NCI-H146 (cell line): ENCODE results near the gene CAPN12.
"Not testable (repeated sequence)": the region's sequence is repeated elsewhere in the genome, so short reads cannot be mapped to it uniquely, and the experiment has no call there.

ENCODE experiments used
- DNase-seq: peaks from one replicate; lab custom pipeline; 2025; lab: John Stamatoyannopoulos, UW

The CAPN12 gene, protein sequence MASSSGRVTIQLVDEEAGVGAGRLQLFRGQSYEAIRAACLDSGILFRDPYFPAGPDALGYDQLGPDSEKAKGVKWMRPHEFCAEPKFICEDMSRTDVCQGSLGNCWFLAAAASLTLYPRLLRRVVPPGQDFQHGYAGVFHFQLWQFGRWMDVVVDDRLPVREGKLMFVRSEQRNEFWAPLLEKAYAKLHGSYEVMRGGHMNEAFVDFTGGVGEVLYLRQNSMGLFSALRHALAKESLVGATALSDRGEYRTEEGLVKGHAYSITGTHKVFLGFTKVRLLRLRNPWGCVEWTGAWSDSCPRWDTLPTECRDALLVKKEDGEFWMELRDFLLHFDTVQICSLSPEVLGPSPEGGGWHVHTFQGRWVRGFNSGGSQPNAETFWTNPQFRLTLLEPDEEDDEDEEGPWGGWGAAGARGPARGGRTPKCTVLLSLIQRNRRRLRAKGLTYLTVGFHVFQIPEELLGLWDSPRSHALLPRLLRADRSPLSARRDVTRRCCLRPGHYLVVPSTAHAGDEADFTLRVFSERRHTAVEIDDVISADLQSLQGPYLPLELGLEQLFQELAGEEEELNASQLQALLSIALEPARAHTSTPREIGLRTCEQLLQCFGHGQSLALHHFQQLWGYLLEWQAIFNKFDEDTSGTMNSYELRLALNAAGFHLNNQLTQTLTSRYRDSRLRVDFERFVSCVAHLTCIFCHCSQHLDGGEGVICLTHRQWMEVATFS

DNA sequence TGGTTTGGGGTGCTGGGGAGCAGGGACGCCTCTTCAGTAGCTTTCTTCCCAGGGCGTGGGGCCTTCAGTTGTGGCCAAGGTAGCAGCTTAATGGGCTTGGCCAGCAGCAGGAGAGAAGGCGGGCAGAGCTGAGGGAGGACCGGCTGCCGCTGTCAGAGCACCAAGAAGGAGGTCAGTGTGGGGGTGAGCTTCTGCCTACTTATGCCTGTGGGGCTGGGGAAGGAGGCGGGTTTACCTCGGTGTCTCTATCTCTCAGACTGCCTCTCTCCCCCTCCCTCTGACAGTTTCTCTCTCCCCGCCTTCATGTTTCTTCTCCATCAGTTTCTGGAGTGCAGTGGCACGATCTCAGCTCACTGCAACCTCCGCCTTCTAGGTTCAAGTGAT, at the start of gene CAPN12:
Gene CAPN12, minus strand, starts transcription at position 177 of the 384 bp plus-strand sequence. CDS start 309 bp downstream, outside the sequence.
- DNase-seq, result no peak

DNA sequence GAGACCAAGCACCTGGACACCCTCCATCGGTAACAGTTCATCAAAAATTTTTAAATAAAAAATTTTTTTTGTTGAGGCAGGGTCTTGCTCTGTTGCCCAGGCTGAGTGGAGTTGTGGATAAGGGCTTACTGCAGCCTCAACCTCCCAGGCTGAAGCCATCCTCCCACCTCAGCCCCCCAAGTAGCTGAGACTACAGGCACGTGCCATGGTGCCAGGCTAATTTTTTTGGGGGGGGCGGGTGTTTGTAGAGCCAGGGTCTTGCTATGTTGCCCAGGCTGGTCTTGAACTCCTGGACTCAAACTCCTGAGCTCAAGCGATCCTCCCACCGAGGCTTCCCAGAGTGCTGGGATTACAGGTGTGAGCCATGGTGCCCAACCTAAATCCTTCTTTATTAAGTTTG, 49.4 kb upstream of the CAPN12 start:
- DNase-seq, result no peak

DNA sequence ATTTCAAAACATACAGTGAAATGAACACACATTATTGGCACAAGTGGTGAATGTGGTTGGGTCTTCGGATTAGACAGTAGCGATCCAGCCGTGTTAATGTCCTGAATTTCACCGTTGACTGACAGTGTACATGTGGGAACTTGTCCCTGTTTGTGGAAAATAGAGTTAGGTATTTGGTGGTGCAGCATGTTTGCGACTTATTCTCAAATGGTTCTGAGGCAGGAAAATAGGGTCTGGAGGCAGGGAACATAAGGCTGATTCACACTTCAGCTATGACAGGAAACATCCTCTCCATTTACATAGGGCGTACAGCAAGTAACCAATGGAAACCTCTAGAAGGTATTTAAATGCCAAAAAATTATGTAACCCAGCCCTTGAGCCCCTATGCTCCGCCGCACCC, 48.9 kb upstream of the CAPN12 start:
- DNase-seq, result no peak

DNA sequence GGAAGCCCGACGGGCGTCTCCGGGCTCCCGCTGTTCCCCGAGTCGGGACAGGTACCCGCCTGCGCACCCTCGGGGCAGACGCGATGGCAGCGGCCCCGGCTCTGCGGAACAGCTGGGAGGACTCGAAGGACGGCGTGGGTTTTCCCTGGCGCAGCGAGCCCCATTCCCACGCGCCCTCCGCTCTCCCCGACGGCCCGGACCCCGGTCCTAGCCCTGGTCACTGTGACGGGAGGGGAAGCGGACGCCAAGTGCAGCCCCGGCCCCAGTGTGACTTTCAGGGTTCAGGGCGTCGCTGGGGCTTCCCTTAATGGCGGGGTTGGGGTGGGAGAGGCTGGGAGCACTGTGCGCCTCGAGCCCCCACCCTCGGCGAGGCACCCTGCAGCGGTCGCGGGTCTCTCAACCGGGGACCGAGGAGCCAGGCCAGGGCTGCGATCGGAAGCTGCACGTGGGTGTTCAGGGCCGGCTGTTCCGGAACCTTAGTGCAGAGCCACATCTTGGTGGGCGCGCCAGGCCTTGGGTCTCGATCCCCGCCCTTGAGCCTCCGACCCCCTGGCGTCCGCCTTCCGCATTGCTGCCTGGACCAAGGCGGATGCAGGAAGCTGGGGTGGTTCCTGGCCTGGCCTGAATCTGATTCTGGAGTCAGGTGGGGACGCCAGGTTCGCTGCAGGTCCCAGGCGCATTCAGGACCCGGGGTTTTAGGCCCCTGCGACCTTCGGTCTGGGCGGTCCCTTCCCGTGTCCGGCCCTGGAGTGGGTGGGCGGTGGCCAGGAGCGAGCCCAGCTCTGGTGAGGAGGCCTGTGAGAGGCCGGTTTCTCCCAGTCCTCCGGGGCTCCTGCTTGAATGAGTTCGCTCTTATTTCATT, 48.2 kb upstream of the CAPN12 start:
- peak; percentile 24 for DNase-seq

DNA sequence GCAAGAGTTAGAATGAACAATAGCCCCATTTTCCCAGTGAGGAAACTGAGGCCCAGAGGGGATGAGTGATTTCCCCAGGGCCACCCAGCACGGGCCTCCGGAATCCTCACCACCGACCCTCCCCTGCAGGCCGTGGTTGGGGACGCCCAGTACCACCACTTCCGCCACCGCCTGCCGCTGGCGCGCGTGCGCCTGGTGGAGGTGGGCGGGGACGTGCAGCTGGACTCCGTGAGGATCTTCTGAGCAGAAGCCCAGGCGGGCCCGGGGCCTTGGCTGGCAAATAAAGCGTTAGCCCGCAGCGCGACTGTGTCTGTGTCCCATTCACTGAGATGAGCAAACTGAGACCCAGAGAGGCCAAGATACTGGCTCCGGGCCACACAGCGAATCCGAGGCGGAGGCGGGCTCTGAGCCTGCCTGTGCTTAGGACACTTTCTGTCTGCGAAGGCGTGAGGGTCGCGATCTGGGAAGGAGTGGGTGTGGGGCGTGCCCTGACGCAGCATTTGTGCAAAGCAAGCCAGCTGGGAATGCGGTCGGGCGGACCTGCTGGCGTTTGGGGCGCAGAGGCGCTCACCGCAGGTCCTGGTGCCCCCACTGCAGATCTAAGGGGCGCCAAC, 47.3 kb upstream of the CAPN12 start:
- not testable (repeated sequence) for DNase-seq

DNA sequence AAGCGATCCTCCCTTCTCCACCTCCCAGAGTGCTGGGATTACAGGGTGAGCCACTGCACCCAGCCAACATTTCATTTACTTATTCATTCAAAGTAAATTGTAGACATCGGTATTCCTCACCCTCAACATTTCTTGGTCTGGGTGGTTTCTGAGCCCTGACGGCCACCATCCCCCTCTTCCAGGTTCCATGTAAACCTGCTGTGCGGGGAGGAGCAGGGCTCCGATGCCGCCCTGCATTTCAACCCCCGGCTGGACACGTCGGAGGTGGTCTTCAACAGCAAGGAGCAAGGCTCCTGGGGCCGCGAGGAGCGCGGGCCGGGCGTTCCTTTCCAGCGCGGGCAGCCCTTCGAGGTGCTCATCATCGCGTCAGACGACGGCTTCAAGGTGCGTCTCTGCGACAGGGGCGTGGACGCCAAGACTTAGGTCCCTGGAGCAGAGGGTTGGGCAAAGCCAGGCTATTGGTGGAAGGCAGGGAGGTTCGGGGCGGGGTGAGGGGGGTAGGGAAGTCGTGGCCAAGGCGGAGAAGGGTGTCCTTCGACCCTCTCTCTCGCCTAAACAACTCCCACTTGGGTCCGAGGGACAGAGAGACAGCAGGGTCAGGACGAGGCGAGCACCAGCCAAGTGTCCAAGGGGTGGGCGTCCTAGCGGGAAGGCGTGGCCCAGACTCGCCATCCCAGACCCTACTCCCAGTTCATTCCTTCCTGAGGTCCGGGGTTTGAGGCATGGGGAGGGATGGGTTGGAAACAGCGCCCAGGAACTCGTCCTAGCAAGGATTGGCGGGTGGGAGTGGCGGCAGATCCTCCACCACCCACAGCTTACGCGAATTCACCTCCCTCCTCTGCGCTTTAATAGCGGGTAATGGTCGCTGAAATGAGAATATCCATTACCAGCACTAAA, 46.5 kb upstream of the CAPN12 start:
- DNase-seq, result not testable (repeated sequence)

DNA sequence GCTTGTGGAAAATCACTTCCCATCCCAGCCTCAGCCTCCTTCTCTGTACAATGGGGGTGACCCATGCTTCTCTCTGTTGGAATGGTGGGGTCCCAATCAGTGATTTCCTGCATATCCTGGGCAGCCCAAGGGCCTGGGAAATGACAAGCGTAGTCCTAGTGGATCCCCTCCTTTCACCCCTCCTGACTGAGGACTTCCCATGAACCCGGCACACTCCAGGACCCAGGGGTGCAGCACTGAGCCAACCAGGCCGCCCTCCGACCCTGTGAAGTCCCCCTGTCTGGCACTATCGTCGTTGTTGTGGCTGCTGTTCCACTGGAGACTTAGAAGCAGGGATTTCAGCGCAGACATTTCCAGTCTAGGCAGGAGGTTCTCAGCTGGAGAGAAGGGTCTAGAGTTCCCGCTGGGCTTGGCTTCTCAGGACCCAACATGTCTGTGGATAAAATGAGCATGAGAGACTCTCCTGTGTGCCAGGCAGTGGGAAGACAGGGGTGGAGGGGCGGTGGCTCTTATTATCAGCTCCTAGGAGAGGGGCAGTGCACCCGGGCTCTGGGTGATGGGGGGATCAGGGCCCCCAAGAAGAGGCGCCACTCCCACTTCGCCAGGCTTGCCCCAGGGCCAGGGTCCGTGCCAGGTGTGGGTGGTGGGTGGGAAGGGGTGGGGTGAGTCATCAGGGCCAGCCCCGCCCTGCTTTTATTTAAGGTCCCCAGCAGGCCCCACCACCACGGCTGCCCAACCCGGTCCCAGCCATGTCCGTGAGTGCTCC, 44.4 kb upstream of the CAPN12 start, which contains the start of gene LGALS7B:
Gene LGALS7B, plus strand, starts transcription at position 723 of the 766 bp plus-strand sequence. Its CDS starts 27 bp downstream, at position 750.
- no peak for DNase-seq

DNA sequence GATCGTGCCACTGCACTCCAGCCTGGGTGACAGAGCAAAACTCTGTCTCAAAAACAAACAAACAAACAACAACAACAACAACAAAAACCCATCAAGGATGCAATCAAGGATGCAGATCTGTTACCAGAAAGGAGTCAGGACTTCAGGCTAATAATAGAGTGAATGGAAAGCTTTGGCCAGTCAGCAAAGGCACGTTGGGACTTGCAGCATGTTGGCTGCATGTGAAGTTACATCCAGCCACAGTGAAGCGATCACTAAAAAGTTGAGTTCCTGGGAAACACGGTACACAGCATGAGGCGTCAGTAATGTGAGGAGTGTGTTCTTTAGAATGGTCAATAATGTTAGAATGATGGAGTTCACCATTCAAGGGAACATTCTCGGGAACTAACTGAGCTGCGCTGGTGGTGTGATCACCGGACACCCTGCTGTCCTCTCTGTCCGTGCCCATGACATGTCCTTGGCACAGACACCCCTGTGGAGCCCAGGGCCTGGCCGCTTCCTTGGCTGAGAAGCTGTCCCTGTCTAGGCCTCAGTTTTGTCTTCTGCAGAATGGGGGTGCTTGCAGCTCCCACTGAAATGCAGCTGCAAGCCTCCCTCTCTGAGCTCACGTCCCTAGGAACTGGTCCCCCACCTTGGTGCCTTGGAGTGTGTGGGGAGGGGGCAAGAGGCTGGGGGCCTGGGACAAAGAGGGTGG, 42.4 kb upstream of the CAPN12 start:
- DNase-seq, result no peak

DNA sequence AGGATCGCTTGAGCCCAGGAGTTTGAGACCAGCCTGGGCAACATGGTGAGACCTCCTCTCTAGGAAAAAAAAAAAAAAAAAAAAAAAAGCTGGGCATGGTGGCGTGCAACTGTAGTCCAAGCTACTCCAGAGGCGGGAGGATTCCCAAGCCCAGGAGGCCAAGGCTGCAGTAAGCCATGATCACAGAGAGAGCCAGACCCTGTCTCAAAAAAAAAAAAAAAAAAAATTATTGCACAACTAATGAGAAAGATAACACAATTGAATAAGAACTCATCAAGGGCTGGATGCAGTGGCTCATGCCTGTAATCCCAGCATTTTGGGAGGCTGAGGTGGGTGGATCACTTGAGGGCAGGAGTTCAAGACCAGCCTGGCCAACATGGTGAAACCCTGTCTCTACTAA, 41.8 kb upstream of the CAPN12 start:
- DNase-seq, result not testable (repeated sequence)

DNA sequence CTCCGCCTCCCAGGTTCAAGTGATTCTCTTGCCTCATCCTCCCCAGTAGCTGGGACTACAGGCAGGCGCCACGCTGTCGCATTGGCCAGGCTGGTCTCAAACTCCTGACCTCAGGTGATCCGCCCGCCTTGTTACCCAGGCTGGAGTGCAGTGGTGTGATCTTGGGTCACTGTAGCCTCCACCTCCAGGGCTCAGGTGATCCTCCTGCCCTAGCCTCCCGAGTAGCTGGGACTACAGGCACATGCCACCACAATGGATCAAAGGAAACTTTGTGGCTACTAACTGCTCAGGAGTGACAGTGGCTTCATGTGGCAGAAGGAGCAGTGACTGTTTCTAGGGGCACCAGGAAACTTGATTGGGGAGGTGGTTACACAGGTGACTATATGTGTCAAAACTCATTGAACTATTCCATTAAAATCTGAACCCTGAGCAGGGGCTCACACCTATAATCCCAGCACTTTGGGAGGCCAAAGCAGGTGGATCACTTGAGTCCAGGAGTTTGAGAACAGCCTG, 41.0 kb upstream of the CAPN12 start:
- DNase-seq, result no peak

DNA sequence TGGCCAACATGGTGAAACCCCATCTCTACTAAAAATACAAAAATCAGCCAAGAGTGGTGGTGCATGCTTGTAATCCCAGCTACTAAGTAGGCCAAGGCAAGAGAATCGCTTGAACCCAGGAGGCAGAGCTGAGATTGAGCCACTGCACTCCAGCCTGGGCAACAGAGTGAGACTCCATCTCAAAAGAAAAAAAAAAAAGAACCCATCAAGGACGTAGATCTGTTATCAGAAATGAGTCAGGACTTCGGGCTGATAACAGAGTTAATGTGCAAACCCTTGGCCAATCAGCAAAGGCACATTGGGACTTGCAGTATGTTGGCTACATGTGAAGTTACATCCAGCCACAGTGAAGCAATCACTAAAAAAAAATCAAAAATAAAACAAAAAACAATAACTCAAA, 40.0 kb upstream of the CAPN12 start:
- no peak for DNase-seq

DNA sequence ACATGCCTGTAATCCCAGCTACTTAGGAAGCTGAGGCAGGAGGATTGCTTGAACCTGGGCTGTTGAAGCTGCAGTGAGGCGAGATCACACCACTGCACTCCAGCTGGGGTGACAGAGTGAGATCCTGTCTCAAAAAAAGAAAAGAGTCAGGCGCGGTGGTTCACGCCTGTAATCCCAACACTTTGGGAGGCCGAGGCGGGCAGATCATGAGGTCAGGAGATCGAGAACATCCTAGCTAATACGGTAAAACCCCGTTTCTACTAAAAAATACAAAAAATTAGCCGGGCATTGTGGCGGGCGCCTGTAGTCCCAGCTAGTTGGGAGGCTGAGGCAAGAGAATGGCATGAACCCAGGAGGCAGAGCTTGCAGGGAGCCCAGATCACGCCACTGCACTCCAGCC, 37.9 kb upstream of the CAPN12 start:
- not testable (repeated sequence) for DNase-seq

DNA sequence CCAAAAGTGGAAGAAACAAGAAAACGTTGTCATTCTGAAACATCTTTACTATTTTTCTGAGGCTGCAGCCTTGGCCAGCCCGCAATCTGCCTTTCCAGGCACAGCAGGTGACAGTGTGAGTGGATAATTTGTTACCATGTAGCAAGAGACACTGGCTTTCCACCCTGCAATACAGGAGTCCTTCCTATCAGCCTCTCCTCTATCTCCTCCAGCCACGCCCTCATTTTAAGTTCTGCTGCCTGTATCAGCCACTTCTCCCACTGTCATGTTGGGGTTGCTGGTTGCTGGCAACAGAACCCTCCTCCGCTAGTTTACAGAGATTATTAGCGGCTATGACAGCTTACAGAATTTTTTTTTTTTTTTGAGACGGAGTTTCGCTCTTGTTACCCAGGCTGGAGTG, 36.8 kb upstream of the CAPN12 start:
- DNase-seq, result peak; percentile 28

DNA sequence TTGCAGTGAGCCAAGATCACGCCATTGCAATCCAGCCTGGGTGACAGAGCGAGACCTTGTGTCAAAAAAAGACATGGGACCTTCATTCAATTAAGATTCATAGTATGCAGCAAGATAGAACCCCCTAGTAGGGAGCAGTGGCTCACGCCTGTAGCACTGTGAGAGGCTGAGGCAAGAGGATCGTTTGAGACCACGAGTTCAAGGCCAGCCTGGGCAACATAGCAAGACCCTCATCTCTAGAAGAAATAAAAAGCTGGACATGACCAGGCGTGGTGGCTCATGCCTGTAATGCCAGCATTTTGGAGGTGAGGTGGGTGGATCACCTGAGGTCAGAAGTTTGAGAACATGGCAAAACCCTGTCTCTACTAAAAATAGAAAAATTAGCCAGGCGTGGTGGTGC, 36.2 kb upstream of the CAPN12 start:
- DNase-seq, result no peak

DNA sequence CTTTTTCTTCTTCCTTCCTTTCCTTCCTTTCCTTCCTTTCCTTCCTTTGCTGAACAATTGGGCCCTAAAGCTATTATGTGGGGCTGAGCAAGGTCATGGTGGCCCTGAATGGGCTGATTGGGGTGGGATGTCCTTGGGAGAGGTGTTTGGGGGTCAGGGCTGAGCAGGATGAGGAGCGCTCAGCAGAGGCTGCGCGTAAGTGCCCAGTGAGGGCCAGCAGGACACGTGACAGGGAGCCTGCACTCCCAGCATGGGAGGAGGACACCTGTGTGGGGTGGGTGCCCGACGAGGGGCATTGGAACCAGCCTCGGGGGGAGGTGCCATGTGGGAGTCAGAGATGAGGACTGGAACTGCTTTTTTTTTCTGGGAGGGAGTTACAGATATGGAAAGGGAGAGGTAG, 34.5 kb upstream of the CAPN12 start:
- DNase-seq, result no peak

DNA sequence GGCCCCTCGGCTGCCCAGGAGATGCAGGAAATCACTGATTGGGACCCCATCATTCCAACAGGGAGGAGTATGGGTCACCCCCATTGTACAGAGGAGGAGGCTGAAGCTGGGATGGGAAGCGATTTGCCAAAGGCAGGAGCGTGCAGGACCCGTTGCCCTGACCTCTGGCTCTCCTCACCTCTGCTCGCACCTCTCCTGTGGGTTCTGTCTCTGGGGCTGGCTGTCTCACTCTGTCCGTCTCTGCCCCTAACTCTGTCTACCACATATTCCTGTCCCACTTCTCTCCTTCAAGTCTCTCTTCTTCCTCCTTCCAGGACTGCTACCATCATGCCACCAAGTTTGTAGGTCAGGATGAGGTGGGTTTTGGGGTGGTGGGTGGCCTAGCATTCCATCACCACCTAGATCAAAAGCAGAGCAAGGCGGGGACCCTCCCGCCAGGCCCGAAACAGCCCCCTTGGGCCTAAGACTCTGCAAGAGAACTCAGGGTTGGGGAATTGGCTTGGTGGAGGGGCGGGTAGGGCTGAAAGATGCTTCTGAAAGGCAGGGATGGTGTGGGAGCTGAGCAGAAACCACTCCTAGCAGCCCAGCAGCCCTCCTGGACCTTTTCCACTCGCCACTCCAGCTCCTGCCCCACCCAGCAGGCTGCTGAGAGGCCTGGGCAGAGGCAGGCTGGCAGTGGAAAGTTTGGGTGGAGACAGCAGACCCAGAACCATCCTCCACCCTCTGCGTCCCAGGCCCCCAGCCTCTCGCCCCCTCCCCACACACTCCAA, 30.1 kb upstream of the CAPN12 start:
- no peak for DNase-seq

DNA sequence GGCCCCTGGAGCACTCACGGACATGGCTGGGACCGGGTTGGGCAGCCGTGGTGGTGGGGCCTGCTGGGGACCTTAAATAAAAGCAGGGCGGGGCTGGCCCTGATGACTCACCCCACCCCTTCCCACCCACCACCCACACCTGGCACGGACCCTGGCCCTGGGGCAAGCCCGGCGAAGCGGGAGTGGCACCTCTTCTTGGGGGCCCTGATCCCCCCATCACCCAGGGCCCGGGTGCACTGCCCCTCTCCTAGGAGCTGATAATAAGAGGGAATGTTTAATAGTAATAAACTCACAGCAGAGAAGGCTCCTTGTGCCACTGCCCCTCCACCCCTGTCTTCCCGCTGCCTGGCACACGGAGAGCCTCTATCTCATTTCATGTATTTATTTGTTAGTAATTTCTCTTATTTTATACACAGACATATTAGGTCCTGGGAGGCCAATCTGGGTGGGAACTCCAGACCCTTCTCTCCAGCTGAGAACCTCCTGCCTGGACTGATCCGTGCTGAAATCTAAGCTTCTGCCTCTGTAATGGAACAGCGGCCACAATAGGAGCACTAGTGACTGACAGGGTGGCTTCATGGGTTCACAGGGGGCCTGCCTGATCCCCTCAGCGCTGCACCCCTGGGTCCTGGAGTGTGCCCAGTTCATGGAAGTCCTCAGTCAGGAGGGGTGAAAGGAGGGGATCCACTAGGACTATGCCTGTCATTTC, 29.3 kb upstream of the CAPN12 start, which contains the start of gene LGALS7:
Gene LGALS7, minus strand, starts transcription at position 49 of the 709 bp plus-strand sequence. Its CDS starts 25 bp downstream, at position 24.
- no peak for DNase-seq

DNA sequence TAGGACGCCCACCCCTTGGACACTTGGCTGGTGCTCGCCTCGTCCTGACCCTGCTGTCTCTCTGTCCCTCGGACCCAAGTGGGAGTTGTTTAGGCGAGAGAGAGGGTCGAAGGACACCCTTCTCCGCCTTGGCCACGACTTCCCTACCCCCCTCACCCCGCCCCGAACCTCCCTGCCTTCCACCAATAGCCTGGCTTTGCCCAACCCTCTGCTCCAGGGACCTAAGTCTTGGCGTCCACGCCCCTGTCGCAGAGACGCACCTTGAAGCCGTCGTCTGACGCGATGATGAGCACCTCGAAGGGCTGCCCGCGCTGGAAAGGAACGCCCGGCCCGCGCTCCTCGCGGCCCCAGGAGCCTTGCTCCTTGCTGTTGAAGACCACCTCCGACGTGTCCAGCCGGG, 27.3 kb upstream of the CAPN12 start:
- not testable (repeated sequence) for DNase-seq
